GM18517 (cell line): ENCODE measurements around the gene SNRPD3.

ENCODE experiments used
- ATAC-seq: cut with Tn5 transposase; IDR thresholded peaks from one replicate; pipeline ENCODE4 v1.9.1; 2021; ENCODE audit warnings: mild to moderate bottlenecking, moderate library complexity; ENCODE audit not compliant: unreplicated experiment

The SNRPD3 gene

DNA sequence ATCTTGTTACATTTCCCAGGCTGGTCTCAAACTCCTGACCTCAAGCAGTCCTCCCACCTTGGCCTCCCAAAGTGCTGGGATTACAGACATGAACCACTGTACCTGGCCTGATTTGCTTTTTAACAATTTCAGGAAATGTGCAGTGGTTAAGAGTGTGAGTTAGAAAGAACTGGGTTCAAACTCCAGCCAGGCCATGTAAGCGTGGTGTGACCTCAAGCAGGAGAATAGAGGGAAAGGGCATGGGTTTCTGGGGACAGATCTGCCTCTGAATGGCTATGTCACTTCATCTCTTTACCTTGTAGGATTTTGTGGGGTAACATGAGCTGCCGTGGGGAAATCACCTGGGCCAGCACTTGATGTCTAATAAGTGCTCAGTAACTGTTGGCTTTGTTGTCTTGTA, 9.3 kb downstream of the SNRPD3 start:
- no peak for ATAC-seq

DNA sequence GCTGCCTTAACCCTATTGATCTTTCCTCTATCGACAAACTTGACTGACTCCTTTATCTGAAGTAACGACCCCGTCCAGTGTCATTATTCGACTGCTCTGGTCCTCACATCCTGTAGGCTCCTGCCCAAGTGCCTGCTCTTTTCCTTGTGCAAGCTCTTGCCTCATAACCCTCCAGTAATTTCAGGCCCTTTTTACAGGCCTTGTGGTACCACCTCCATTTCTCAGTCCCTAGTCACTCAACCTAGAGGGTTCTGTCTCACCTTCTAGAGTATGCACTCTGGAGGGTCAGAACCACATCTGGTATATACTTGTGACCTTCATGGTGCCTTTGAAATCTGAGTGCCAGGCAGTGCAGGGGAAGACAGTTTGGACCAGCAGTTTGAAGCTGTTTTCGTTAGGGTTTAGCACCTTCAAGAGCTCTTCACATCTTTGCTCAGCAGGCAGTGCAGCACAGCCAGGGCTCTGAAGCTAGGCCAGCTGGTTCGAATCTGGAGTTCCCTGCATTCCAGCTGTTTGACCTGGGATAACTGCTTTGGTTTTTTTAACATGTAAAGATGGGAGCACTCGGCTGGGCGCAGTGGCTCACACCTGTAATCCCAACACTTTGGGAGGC, 11.2 kb downstream of the SNRPD3 start:
- no peak for ATAC-seq

GRCh38 chr22:24567668-24568067, 11.9 kb downstream of the SNRPD3 start:
- ATAC-seq: no peak

DNA sequence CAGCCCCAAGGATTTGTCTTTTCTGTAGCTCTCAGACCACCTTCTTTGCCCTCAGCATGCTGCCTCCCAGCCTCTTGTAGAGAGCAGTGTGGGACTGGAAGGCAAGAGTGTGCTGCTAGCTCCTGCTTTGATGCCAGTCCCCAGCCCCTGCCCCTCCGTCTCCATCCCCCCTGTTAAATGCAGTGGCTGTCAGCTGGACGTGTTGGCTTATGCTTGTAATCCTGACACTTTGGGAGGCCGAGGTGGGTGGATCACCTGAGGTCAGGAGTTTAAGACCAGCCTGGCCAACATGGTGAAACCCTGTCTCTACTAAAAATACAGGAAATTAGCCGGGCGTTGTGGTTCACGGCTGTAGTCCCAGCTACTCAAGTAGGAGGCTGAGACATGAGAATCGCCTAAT, 15.5 kb downstream of the SNRPD3 start:
- ATAC-seq: no peak

DNA sequence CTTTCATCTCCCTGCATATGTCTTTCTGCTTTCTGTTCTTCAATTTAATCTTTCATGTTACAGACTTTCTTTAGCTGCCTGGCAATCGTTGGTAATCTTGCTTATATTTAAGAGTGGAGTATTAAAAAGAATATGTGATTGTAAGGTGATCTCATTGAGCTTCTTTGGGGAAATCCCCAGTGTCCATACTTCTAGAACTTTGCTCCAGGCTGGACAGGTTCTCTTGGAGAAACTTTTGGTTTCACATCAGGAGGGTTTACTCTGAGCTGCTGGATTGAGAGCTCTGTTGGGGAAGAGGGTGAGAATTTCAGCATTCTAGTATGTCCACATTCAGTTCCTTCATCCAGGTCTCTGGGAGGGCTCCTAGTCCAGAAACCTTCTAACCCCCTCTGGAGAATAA, 21.0 kb downstream of the SNRPD3 start:
- no peak for ATAC-seq

GRCh38 chr22:24578355-24579257, 22.8 kb downstream of the SNRPD3 start:
- no peak for ATAC-seq

DNA sequence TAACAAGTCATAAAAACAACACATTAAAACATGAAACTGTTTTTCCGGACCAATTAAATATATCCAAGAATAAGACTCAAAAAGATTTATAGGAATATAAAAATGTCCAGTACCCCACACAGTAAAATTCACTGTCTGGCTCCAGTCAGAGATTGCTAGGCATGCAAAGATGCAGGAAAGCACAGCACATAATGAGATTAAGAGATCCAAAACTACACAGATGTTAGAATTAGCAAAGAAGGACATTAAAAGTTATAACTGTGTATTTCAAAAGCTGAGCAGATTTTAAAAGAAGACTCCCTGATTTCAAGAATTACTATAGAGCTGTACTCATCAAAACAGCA, 23.4 kb downstream of the SNRPD3 start:
- ATAC-seq: no peak

DNA sequence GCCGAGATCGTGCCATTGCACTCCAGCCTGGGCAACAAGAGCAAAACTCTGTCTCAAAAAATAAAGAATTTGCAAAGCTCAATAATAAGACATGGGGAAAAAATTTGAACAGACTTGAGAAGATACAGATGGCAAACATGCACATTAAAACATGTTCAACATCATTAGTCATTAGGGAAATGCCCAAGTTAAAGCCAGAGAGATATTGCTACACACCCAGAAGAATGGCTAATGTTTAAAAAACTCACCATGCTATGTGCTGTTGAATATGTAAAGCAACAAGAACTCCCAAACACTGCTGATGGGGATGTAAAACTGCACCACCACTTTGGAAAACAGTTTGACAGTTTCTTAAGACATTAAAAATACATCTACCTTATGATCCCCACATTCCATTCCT, 24.5 kb downstream of the SNRPD3 start:
- ATAC-seq: no peak

GRCh38 chr22:24582056-24582814, 26.4 kb downstream of the SNRPD3 start:
- ATAC-seq: no peak

DNA sequence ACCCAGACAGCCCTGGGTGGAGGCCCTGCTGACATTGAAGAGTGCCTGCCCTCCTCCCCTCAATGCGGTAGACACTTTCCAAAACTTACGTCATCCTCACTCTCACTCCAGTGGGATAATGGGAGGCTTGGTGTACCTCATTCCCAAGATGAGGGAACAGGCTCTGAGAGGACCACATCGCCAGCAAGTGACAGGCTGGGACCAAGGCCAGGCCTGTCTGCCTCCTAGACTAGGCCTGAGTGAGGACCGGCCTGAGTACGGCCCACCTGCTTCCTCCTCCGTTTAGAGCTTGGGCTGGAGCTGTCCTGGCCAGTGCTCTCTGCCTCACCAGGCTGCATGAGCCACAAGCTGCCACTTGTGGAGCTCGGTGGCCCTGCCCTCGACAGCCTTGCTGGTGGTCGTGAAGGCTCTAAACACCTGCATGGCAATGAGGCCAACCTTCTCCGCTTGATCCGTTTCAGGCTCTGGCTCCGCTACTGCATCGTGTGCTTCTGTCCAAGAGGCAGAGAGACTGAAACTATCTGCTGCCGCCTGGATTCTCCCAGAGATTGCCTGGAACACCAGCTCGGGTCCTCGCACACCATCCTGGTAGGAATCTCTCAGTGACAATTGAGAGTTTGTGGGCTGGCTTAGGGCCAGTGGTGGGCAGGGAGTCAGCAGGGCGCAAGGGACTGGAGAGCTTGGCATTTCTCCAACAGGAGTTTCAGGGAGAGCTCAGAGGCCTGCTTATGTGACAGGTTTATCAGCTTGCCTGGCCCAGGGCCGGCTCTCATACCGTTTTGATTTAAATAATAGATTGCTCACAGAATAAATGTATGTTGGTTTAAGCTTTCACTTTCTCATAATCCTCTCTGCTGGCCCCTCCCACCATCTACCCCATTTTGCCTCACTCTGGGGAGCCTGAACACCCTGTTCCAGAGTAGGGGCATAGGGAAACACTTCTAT, 27.7 kb downstream of the SNRPD3 start:
- ATAC-seq: no peak

- ATAC-seq: no peak
Observed at GRCh38 chr22:24584166-24584790, 28.5 kb downstream of the SNRPD3 start.

DNA sequence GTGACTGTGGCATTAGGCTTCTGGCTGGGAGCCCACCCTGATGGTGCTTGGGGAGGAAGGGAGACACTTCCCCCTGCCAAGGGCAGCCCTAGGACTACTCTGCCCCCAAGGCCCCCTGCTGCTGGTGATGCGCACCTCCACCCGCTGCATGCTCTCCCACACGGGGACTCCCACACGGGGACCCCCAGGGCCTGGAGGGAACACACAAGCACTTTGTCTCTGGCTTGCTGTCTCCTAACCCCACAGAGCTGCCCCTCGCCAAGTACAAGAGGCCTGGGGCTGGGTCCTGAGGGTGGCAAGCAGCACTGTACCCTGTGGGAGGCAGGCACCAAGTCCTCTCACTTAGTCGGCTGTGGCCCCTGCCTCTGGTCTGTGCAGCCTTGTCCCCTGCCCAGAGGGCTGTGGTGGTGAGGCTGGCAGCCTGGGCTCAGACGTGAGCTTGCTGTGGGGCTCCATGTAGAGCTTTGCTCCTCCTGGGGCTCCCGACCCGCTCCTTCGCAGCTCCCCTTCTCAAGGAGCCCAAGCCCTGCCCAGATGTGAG, 29.1 kb downstream of the SNRPD3 start:
- no peak for ATAC-seq

GRCh38 chr22:24585461-24585860, 29.7 kb downstream of the SNRPD3 start:
- no peak for ATAC-seq

DNA sequence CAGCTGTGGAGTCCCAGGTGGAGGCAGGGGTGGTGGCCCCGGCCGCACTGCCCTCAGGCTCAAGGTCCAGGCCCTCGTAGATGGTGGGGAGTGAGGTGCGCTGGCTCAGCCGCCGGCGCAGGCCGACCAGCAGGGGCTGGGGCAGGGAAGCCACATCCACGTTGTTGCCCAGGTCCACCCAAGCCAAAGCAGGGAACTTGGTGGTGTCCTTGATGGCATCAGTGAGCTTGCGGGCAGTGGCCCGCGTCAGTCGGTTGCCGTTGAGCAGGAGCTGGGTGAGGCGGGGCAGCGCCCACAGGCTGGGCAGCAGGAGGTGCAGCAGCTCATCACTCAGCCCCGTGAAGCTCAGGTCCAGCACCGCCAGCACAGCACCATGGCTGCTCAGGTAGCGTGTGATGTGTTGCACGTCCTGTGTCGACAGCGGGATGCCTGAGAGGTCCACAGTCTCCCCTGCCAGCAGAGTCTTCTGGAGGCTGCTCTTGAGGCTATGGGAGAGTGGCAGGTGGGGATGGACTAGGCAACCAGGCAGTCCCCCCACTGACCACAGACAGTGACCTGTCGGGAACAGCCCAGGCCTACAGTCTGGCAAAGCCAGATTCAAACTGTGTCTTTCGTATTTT, 30.2 kb downstream of the SNRPD3 start:
- no peak for ATAC-seq

DNA sequence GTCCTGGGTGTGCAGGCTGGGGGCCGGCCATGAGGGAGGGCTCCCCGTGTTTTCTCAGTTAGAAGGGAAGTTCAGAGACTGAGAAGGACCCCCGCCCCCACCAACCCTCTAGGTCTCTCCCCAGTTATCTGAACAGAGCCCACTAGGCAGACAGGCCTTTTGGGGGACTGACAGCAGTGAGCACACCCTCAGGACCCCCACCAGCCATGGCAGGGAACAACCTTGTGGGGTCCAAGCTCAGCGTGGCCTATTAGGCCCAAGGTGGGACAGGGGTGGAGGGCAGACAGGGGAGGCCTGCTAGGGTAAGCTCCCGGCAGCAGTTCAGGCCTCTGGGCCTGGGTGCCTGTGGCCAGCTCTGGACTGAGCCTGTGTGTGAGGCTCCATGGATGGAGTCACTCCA, 31.5 kb downstream of the SNRPD3 start:
- no peak for ATAC-seq

GRCh38 chr22:24587948-24588347, 32.1 kb downstream of the SNRPD3 start:
- no peak for ATAC-seq

DNA sequence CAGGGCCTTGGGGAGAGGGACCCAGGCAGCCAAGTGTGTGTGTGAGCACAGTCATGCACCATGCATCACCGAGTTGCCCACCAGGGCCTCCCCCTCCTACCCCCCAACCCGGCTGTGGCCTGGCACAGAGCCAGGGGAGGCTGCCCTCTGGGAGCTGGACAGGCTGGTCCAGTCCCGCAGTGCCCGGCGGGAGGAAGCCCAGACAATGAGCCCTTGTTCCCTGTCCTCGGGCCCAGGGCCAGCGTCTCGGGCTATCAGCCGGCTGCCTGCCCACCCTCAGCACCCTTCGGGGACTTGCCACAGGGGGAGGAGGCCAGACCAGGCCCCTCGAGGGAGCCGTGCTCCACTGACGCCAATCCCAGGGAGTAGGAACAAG, 32.6 kb downstream of the SNRPD3 start:
- ATAC-seq: no peak

DNA sequence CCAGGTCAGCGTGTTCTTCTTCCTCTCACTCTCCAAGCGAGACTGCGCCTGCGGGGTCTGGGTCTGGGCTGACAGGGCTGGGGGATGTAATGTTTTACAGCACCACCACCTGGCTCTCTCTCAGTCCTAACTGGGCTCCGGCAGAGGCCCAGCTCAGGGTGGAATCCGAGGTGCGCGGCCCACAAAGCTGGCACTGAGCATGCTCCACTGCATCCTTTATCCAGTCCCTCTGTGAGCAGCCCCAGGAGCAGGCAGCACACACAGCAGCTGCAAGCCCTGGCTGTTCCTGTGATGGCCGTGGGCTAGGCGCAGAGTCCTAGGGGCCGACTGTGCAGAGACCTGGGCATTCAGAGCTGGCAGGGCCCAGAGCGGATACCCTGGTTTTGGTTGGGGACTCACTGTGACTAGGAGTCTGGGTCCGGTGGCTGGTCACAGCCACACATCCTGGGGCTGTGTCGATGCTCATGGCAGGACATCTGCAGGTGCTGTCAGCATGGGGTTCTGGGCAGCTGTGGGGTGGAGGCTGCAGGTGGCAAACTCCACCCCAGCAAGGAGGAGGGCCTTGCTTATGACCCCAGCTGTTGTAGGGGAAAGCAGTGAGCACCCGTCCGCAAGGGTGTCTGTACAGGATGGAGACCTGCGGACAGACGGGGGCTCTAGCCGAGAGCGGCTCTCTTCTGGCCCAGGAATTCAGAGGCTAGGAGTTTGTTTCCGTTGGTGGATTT, 33.1 kb downstream of the SNRPD3 start:
- no peak for ATAC-seq

DNA sequence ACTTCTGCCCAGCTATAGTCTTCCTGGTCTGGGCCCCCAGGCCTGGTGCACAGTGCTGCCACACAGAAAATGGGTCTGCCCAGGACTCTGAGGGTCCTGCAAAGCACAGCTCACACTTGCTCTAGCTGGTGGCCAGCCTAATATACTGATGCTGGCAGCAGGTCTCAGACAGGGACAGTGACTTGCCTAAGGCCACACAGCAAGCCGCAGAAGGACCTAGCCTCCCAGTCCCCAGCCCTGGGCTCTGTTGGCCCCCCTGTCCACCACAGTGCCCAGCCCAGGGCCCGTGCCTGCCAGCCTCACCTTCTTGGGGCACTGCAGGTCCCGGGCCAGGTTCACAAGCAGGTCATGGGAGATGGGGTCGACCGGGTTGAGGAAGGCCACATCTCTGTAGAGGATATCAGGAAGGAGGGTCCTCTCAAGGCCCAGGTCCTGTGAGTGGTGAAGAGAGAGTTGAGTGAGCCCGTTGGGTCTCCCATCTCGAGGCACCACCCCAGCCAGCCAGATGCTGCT, 33.8 kb downstream of the SNRPD3 start:
- ATAC-seq: no peak
